K562 (cell line): Measurements from ENCODE around the gene GMEB1. TPM values are rescaled to one million over a fixed set of nuclear protein-coding genes. Genes with fewer than 3 reads are reported as not detected.

Source experiments
- ARNT ChIP-seq, 2 experiments: fragments of 450-650 bp; IDR thresholded peaks; 2 replicates each; pipeline ENCODE4 v1.6.1; 2016; ENCODE audit warnings: mild to moderate bottlenecking in 1 of 2
- CREB3 ChIP-seq: fragments of 450-650 bp; conservative IDR thresholded peaks from 2 replicates; pipeline ENCODE4 v1.6.1; 2016; ENCODE audit warnings: missing genetic modification characterization, low read depth, mild to moderate bottlenecking, missing compliant biosample characterization, moderate library complexity
- E2F6 ChIP-seq, 2 experiments: IDR thresholded peaks; 2 replicates each; pipeline ENCODE4 v1.6.1; 2011; ENCODE audit warnings: borderline replicate concordance in 1 of 2, control low read depth in 1 of 2, low read depth in 1 of 2, low read length in 1 of 2, mild to moderate bottlenecking in 1 of 2, mixed read lengths in 1 of 2, moderate library complexity in 1 of 2; ENCODE audit not compliant: insufficient read depth in 1 of 2, insufficient read length in 1 of 2, poor library complexity in 1 of 2, severe bottlenecking in 1 of 2; ENCODE audit errors: extremely low read depth in 1 of 2
- HDAC3 ChIP-seq: fragments of 450-650 bp; IDR thresholded peaks from 2 replicates; pipeline ENCODE4 v1.6.1; 2018; ENCODE audit warnings: borderline replicate concordance, mild to moderate bottlenecking, moderate library complexity; ENCODE audit not compliant: partially characterized antibody
- L3MBTL2 ChIP-seq: fragments of 450-650 bp; IDR thresholded peaks from 2 replicates; pipeline ENCODE4 v1.6.1; 2016; ENCODE audit warnings: mild to moderate bottlenecking, moderate library complexity
- MTA1 ChIP-seq: fragments of 450-650 bp; IDR thresholded peaks from 2 replicates; pipeline ENCODE4 v1.6.1; 2017; ENCODE audit warnings: borderline replicate concordance
- NCOA1 ChIP-seq: fragments of 450-650 bp; IDR thresholded peaks from 2 replicates; pipeline ENCODE4 v1.6.1; 2016; ENCODE audit warnings: low read depth
- PHF8 ChIP-seq: fragments of 200-600 bp; sonication (generic); IDR thresholded peaks from 2 replicates; pipeline ENCODE4 v1.6.1; 2012; ENCODE audit warnings: mixed run types, mild to moderate bottlenecking, inconsistent platforms, low read length, moderate library complexity, borderline replicate concordance
- POU5F1 ChIP-seq: fragments of 150-350 bp; IDR thresholded peaks from 2 replicates; pipeline ENCODE4 v1.6.1; 2014; ENCODE audit warnings: borderline replicate concordance, low read length, low read depth, mild to moderate bottlenecking; ENCODE audit not compliant: partially characterized antibody
- SETDB1 ChIP-seq: IDR thresholded peaks from one replicate; pipeline ENCODE4 v1.6.1; 2012; ENCODE audit warnings: low read length, control low read depth, inconsistent platforms
- SP1 ChIP-seq: sonication (generic); formaldehyde crosslinking; IDR thresholded peaks from 2 replicates; pipeline ENCODE4 v1.8.1; 2022; ENCODE audit warnings: mild to moderate bottlenecking, missing genetic modification reagents
- STAT5A ChIP-seq: IDR thresholded peaks from 2 replicates; pipeline ENCODE4 v1.6.1; 2012; ENCODE audit warnings: low read length, inconsistent platforms, borderline replicate concordance
- TAF1 ChIP-seq: IDR thresholded peaks from 2 replicates; pipeline ENCODE4 v1.6.1; 2011; ENCODE audit warnings: mild to moderate bottlenecking, low read length, moderate library complexity; ENCODE audit not compliant: insufficient read depth, control insufficient read depth, severe bottlenecking; ENCODE audit errors: extremely low read depth
- TRIM28 ChIP-seq: fragments of 450-650 bp; IDR thresholded peaks from 2 replicates; pipeline ENCODE4 v1.6.1; 2017
- ZBTB33 ChIP-seq: sonication (generic); formaldehyde crosslinking; IDR thresholded peaks from 2 replicates; pipeline ENCODE4 v1.8.1; 2023; ENCODE audit warnings: mild to moderate bottlenecking, missing genetic modification reagents
- ZBTB43 ChIP-seq: sonication (generic); formaldehyde crosslinking; IDR thresholded peaks from 2 replicates; pipeline ENCODE4 v1.8.0; 2023; ENCODE audit warnings: mild to moderate bottlenecking, missing genetic modification reagents
- ZNF174 ChIP-seq: fragments of 250-450 bp; sonication (Bioruptor Pico); IDR thresholded peaks from 2 replicates; pipeline ENCODE4 v1.4.0; 2020; ENCODE audit warnings: mild to moderate bottlenecking
- ZNF274 ChIP-seq: IDR thresholded peaks from 2 replicates; pipeline ENCODE4 v1.6.1; 2011; ENCODE audit warnings: low read depth, mild to moderate bottlenecking, low read length, moderate library complexity, borderline replicate concordance
- ZNF384 ChIP-seq: IDR thresholded peaks from 2 replicates; pipeline ENCODE4 v1.6.1; 2012; ENCODE audit warnings: low read depth, low read length, improper control_type of control experiment
- ZNF655 ChIP-seq: fragments of 250-450 bp; sonication (Bioruptor Pico); IDR thresholded peaks from 2 replicates; pipeline ENCODE4 v1.5.0; 2021
- polyA plus RNA-seq, 8 experiments: library from polyadenylated mRNA; depleted of rRNA in 4 of 8; stranded (reverse) in 5 of 8; unstranded in 3 of 8; fragments of >200 nt; fragmentation: Nextera tagmentation in 2 of 8; fragmentation: Illumina TruSeq in 1 of 8; extraction: Ambion mirVana in 2 of 8; extraction: Trizol in 1 of 8; gene quantifications; 2 replicates each; pipeline versions ENCODE4 v1.2.1 to v1.2.3, GENCODE V29; 2011 to 2014; ENCODE audit warnings: inconsistent platforms in 1 of 8, missing spikeins in 1 of 8
- total RNA-seq, 7 experiments: library from RNA; depleted of rRNA in 6 of 7; stranded (reverse); fragments of >200 nt in 6 of 7; fragmentation: Illumina TruSeq in 2 of 7; extraction: Trizol in 2 of 7; gene quantifications; 2 replicates each; pipeline versions ENCODE4 v1.2.1 to v1.2.3, GENCODE V29; 2011 to 2021; ENCODE audit warnings: low replicate concordance in 1 of 7

GMEB1 gene
- total and polyA plus RNA-seq, 9 of the 15 experiments (the other 6 are each of a cell fraction or from before 2014, with no cell fraction given), result 6.6 to 17.5 (median 8.5) TPM

GRCh38 chr1:28736450-28737306 is 68.1 kb downstream of the GMEB1 start, which contains the start of gene YTHDF2 (continued):
- TF ChIP-seq ZBTB43 (CRISPR knock-in tag) (peak; percentile 80), TAF1 (peak; percentile 93), ZNF384 (peak; percentile 47; the same call in 1 of the 2 replicates), ZNF274 (0 out of 2 replicates have a peak, but pooled peaks have one; percentile 28), SETDB1 (peak; percentile 38), ZNF655 (no peak), NCOA1 (peak; percentile 81), CREB3 (tag) (0 out of 2 replicates have a peak, but pooled peaks have one; percentile 11), L3MBTL2 (peak; percentile 92), ARNT (IDR thresholded peaks at IDR 0.05) (peak in 1 of 2 experiments; percentile 64; a peak in 3 of 4 replicates), ZNF174 (CRISPR knock-in tag) (no peak), E2F6 (IDR thresholded peaks at IDR 0.05; ENCODE audit: borderline replicate concordance in 1 of 2, extremely low read depth in 1 of 2, insufficient read depth in 1 of 2, insufficient read length in 1 of 2, low read depth in 1 of 2, low read length in 1 of 2, poor library complexity in 1 of 2, severe bottlenecking in 1 of 2) (peak; percentile 71 to 81), POU5F1 (no peak), PHF8 (peak; percentile 90), SP1 (CRISPR knock-in tag) (peak; percentile 95), HDAC3 (peak; percentile 73), ZBTB33 (CRISPR knock-in tag) (peak; percentile 83), MTA1 (peak; percentile 92), STAT5A (peak; percentile 8; the same call in 1 of the 2 replicates), TRIM28 (peak; percentile 49)
